SW 1271 (cell line): ENCODE data around the gene FH.

Experiments
- DNase-seq, 2 experiments: peaks; one replicate each; lab custom pipeline; 2025; lab: John Stamatoyannopoulos, UW

The FH gene

GRCh38 chr1:241521718-241522117, 2.2 kb upstream of the FH start:
- DNase-seq: no peak

GRCh38 chr1:241520080-241520465, 518 bp upstream of the FH start:
- no peak for DNase-seq

- DNase-seq: no peak
Observed at GRCh38 chr1:241518476-241519307, 863 bp downstream of the FH start.

GRCh38 chr1:241513378-241513777, 6.2 kb downstream of the FH start:
- DNase-seq: no peak

- DNase-seq: no peak
Observed at GRCh38 chr1:241507189-241507863, 12.2 kb downstream of the FH start.

GRCh38 chr1:241503444-241503843, 16.1 kb downstream of the FH start:
- no peak for DNase-seq

GRCh38 chr1:241499910-241500309, 19.6 kb downstream of the FH start:
- peak in 1 of 2 experiments; percentile 31 for DNase-seq

- DNase-seq: no peak
Observed at GRCh38 chr1:241495741-241496140, 23.8 kb downstream of the FH start.

- DNase-seq: no peak
Observed at GRCh38 chr1:241488739-241489138, 30.8 kb downstream of the FH start.

- peak in 1 of 2 experiments; percentile 3 for DNase-seq
Observed at GRCh38 chr1:241485554-241485992, 34.0 kb downstream of the FH start.

GRCh38 chr1:241485145-241485544, 34.4 kb downstream of the FH start:
- DNase-seq: no peak

GRCh38 chr1:241482761-241483250, 36.7 kb downstream of the FH start:
- DNase-seq: peak; percentile 35 to 78

GRCh38 chr1:241479294-241479693, 40.3 kb downstream of the FH start:
- no peak for DNase-seq

GRCh38 chr1:241475671-241476070, 43.9 kb downstream of the FH start:
- DNase-seq: no peak

GRCh38 chr1:241473026-241473425, 46.5 kb downstream of the FH start:
- DNase-seq: no peak

- DNase-seq: no peak
Observed at GRCh38 chr1:241470908-241471590, 48.5 kb downstream of the FH start.

GRCh38 chr1:241470361-241470760, 49.2 kb downstream of the FH start:
- DNase-seq: no peak

GRCh38 chr1:241465673-241466072, 53.9 kb downstream of the FH start:
- no peak for DNase-seq

GRCh38 chr1:241464985-241465384, 54.6 kb downstream of the FH start:
- no peak for DNase-seq

GRCh38 chr1:241462391-241462790, 57.2 kb downstream of the FH start:
- DNase-seq: no peak

- DNase-seq: no peak
Observed at GRCh38 chr1:241460098-241460873, 59.3 kb downstream of the FH start.
